Measurements from ENCODE around the gene LEMD3. TPM values are rescaled to one million over a fixed set of nuclear protein-coding genes. Genes with fewer than 3 reads are reported as not detected.
A peak's percentile ranks its signal among the peaks of the same experiment; 100 is the strongest.

The LEMD3 gene
- polyA plus RNA-seq, 2 of the 4 experiments (the other 2 are of a cell fraction): 12.3 to 17.8 TPM

DNA sequence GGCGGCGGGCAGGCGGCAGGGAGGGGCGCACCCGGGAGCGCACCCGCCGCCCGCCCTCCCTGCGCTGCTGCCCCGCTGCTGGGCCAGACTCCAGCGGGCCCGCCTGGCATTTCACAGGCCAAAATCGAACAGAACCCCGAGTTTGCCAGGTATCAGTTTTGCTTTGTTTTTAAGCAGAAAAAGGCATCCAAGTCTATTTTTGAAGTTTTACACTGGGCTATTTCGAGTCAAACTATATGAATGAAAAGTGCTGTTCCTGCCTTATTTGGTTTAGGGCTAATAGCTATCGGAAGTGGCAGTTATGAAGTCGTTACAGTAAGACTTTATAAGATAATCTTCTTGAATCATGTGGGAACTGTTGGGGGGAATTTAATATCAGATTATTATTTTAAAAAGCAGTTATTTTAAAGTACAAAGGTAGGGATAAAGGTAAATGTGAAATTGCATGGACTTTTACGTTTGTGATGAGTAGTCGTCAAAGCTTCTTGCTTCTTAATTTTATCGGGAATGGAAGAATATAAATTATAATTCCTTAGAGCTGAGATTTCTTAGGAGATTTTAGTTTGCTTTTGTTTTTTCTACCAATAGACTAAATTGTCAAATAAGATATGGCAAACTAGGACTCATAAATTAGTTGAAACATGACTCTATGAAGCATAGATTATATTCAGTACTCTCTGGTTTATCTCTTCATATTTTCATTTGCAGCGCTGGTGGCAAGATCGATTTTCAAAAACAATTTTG, 110.2 kb downstream of the LEMD3 start:
- DNase-seq (ENCODE audit: low read depth in 1 of 2, low spot score in 1 of 2) (peak in 1 of 2 experiments; percentile 51), FAIRE-seq (no peak), ATAC-seq (peak in 1 of 2 experiments; percentile 86; a peak in 2 of 6 replicates)
- ChIA-PET CTCF (interaction anchor here (0.6 to 0.8 kb wide), 2 partner anchors 21 to 33 kb away, joined by 3 to 4 read pairs; no protein-coding TSS in a partner anchor), POLR2A (no interaction called here)
- peak overlapping the region; percentile 87 for H3K4me2 ChIP-seq
- H3K9me3 ChIP-seq: no peaks in the 10 kb centered on the region
- peak overlapping the region; percentile 89 to 91 for H3K27ac ChIP-seq
- TF ChIP-seq ZC3H11A (IDR thresholded peaks at IDR 0.05) (no peak), RCOR1 (IDR thresholded peaks at IDR 0.05; ENCODE audit: low read depth, low read length) (no peak), SREBF2 (IDR thresholded peaks at IDR 0.05) (no peak), HOXA7 (CRISPR knock-in tag; IDR thresholded peaks at IDR 0.05) (no peak), MAZ (IDR thresholded peaks at IDR 0.05; ENCODE audit: borderline replicate concordance, low read depth, low read length) (no peak), PBX3 (IDR thresholded peaks at IDR 0.05) (no peak), KDM5A (IDR thresholded peaks at IDR 0.05) (no peak)
- TF ChIP-seq, protein P1, sequence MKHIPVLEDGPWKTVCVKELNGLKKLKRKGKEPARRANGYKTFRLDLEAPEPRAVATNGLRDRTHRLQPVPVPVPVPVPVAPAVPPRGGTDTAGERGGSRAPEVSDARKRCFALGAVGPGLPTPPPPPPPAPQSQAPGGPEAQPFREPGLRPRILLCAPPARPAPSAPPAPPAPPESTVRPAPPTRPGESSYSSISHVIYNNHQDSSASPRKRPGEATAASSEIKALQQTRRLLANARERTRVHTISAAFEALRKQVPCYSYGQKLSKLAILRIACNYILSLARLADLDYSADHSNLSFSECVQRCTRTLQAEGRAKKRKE (CRISPR knock-in tag; IDR thresholded peaks at IDR 0.05; ENCODE audit: low read depth): no peak
- TF ChIP-seq, protein P2, sequence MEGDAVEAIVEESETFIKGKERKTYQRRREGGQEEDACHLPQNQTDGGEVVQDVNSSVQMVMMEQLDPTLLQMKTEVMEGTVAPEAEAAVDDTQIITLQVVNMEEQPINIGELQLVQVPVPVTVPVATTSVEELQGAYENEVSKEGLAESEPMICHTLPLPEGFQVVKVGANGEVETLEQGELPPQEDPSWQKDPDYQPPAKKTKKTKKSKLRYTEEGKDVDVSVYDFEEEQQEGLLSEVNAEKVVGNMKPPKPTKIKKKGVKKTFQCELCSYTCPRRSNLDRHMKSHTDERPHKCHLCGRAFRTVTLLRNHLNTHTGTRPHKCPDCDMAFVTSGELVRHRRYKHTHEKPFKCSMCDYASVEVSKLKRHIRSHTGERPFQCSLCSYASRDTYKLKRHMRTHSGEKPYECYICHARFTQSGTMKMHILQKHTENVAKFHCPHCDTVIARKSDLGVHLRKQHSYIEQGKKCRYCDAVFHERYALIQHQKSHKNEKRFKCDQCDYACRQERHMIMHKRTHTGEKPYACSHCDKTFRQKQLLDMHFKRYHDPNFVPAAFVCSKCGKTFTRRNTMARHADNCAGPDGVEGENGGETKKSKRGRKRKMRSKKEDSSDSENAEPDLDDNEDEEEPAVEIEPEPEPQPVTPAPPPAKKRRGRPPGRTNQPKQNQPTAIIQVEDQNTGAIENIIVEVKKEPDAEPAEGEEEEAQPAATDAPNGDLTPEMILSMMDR (IDR thresholded peaks at IDR 0.05): no peak
- H3K4me1 ChIP-seq: peaks cover 14% of the 10 kb centered on the region; the same call in 2 of the 3 replicates
- 32% methylated on average over 11 of the region's 23 CpGs for WGBS (ENCODE audit: missing lambda C conversion rate)
- peak overlapping the region; percentile 89 for H3K4me3 ChIP-seq

- no peak overlapping the region for H3K27ac ChIP-seq
- CTCF ChIA-PET: interaction anchor here (1.5 kb wide), 1 partner anchor 32 kb away, joined by 4 read pairs; no protein-coding TSS in a partner anchor
- peak overlapping the region; percentile 87 for H3K4me2 ChIP-seq
Observed at GRCh38 chr12:65280306-65280705, 110.9 kb downstream of the LEMD3 start.

More at GRCh38 chr12:65280306-65280705, 110.9 kb downstream of the LEMD3 start:
- POLR2A ChIA-PET: no interaction called here
- Histone ChIP-seq H3K4me1 (peaks cover 14% of the 10 kb centered on the region; the same call in 2 of the 3 replicates), H3K9me3 (no peaks in the 10 kb centered on the region), H3K4me3 (no peak overlapping the region)
- TF ChIP-seq HOXA7 (CRISPR knock-in tag; IDR thresholded peaks at IDR 0.05): no peak
- TF ChIP-seq ZNF302 (CRISPR knock-in tag; IDR thresholded peaks at IDR 0.05): no peak
- TF ChIP-seq MAZ (IDR thresholded peaks at IDR 0.05; ENCODE audit: borderline replicate concordance, low read depth, low read length): no peak
- TF ChIP-seq BHLHE40 (IDR thresholded peaks at IDR 0.05; ENCODE audit: low read depth, low read length): no peak
- TF ChIP-seq, protein P3, sequence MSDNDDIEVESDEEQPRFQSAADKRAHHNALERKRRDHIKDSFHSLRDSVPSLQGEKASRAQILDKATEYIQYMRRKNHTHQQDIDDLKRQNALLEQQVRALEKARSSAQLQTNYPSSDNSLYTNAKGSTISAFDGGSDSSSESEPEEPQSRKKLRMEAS (IDR thresholded peaks at IDR 0.05): no peak
- TF ChIP-seq SREBF2 (IDR thresholded peaks at IDR 0.05): no peak
- TF ChIP-seq RAD21 (conservative IDR thresholded peaks at IDR 0.05 in 1 of 2, IDR thresholded peaks at IDR 0.05 in 1 of 2): no peak
- no peak for TF ChIP-seq HOXB5 (CRISPR knock-in tag; IDR thresholded peaks at IDR 0.05)
- no peak for TF ChIP-seq MAFK (IDR thresholded peaks at IDR 0.05; ENCODE audit: partially characterized antibody)
- TF ChIP-seq CBX8 (IDR thresholded peaks at IDR 0.05): no peak
- TF ChIP-seq, protein P2 (IDR thresholded peaks at IDR 0.05): no peak
- no peak for DNase-seq (ENCODE audit: low read depth in 1 of 2, low spot score in 1 of 2)
- 74% methylated on average over 3 of the region's 3 CpGs for whole genome bisulfite sequencing (ENCODE audit: missing lambda C conversion rate)
- no peak for FAIRE-seq
- no peak for ATAC-seq

Measured in A549 (cell line).